Measurements from ENCODE around the gene CDX1. TPM values are rescaled to one million over a fixed set of nuclear protein-coding genes. Genes with fewer than 3 reads are reported as not detected.

The CDX1 gene
- total RNA-seq, 1 experiment from 2014 or later, result not detected

GRCh38 chr5:150131978-150132694 lies 34.4 kb upstream of the CDX1 start:
- no peak for DNase-seq (ENCODE audit: low spot score)

GRCh38 chr5:150132740-150133139 lies 33.8 kb upstream of the CDX1 start:
- no peak for DNase-seq (ENCODE audit: low spot score)

DNA sequence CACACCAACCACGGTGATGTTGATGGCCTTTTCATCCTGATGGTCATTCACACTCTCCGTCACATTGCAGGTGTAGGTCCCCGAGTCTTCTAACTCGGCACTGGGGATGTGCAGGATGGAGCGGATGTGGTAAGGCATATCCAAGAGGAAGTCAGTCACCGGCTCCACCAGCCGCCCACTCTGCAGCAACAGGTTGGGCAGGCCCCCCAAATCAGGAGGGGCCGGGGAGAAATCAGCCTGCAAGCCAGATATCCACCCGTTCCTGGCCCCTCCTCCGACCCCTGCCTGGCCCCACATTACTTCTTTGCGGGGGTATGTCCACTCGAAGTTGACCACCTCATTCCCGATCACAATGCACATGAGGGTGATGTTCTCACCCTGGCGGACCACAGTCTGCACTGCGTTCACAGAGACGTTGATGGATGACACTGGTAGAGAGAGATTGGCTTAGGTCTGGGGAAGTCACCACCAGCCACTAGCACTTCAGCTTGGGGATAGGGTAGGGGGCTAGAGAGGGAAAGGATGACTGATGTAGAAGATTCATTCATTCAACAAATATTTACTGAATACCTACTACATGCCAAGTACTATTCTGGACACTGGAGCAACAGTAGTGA lies 32.9 kb upstream of the CDX1 start:
- no peak for DNase-seq (ENCODE audit: low spot score)

DNA sequence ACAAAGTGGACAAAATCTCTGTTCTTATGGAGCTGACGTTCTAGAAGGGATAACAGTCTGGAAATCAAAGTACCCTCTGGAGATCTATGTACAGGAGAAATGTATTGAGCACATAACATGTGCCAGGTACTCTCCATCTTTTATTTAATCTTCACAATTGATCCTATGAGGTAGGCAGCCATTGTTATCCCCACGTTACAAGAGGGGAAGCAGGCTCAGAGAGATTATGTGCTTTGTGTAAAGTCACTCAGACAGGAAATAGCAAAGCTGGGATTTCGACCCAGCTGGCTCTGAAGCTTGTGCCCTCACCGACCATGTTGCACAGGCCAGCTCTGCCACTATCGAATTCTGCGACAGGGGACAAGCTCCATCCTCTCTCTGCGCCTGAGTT lies 32.4 kb upstream of the CDX1 start:
- no peak for DNase-seq (ENCODE audit: low spot score)

DNA sequence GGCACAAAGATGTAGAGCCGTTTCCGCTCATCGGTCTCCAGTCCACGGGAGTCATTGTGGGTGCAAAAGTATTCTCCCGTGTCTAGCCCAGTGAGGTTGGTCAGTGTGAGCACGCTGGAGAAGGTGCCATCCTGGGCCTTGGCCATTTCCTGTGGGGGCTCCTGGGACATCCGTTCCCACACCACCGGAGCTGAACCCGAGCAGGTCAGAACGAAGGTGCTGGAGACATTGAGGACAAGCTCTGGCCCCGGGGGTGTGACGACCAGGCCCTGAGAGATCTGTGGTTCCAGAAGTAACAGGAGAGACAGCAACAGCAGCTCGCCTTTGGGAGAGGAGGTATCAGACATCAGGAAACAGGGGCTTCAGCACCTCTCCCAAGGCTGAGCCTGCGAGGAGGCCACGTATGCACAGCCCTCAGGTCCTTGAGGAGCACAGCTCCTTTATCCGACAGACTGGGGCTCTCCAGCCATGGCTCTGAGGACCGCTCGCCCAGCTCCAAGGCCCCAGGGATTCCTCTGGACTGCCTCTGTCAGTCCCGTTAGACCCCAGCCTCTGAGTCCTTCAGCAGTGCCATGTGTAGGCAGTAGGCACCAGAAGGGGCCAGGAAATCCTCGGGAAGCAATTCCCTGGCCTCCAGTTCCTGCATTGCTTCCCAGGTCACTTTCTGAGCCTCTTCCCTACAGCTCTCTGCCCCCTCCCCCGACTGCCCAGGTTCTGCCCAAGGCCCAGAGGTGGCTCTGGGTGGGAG lies 30.8 kb upstream of the CDX1 start:
- no peak for DNase-seq (ENCODE audit: low spot score)

GRCh38 chr5:150136305-150137167 lies 30.0 kb upstream of the CDX1 start:
- no peak for DNase-seq (ENCODE audit: low spot score)

DNA sequence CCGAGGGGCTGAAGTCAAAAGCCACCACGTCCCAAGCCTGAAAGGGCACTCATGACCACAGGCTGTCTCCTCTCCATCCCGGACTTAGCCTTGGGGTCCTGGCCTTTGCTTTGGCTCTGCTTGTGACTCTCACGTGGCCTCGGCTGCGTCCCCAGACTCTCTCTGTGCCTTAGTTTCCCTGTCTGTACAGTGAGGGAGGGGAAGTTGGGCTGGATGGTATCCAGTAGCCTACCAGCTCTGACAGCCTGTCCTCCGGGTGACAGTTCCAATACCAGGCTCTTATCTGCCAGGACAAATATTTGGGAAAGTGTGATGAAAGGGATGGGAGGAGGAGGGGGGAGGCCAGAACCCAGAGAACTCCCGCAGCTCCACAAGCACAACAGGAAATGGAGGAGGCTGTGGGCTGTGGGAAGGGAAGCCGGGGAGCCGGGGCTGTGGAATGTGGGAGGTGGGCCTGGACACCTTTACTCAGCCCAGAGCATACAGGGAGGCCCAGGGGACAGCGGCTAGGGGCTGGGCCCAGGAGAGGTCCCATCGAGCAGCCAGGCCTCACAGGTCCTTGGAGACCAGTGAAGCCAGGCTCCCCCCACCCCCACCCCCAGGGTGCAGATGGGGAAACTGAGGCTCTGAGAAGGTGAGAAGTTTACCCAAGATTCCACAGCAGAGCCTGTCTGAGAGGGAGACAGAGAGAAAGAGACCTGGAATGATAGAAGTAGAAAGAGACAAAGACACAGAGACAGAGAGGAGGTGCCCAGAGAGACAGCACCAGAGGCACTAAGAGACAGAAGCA lies 29.2 kb upstream of the CDX1 start:
- DNase-seq (ENCODE audit: low spot score), result peak; percentile 54

- DNase-seq (ENCODE audit: low spot score), result no peak
These were observed 28.6 kb upstream of the CDX1 start for GRCh38 chr5:150137997-150138396.

DNA sequence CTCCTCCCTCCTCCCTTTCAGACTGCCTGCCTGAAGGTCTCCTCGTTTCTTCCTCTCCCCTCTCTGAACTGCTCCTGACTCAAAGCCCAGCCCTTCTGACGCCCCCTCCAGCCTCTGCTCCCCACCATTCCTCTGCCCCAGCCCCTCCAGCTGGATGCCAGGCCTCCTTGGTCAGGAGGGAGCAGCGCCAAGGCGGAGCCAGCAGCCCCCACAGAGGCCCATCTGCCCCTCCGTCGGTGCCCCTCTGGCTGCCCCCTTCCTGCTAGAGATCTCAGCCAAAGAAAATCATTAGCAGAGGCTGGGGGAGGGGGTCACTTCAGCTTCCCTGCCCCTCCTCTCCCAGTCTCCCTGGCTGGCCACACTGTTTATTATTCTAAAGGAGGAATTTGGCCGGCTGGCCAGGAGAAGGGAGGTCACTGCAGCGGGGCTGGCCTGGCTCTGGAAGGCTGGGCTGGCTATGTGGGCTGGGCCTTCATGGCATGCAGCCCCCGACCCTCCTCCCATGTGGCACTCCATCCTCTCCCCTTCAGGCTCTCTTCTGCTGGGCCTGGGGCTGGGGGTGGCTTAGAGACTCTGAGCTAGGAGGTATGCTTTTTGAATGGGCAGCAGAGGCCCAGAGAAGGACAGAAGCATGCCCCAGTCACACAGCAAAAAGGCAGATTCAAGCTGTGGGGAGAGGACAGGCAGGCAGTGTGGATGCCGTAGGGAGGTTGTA lies 27.9 kb upstream of the CDX1 start:
- DNase-seq (ENCODE audit: low spot score), result peak; percentile 89

GRCh38 chr5:150139334-150139733 lies 27.2 kb upstream of the CDX1 start:
- peak; percentile 56 for DNase-seq (ENCODE audit: low spot score)

DNA sequence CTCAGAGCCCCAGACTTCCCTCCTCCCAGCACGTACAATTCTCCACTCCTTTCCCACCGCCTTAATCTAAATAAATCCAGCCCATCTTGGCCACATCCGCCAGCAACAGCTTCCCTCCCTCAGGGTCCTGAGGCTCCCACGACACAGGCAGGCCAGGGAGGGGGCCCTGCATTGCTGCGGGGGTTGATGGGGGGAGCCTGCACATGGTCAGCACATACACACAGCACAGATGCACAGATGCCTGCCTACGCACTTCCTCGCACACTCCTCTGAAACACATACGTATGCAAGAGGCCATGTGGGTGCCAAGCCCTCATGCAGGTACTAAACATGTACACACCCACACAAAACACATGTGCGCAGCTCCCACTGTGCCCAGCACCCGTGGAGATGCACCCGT lies 25.7 kb upstream of the CDX1 start:
- DNase-seq (ENCODE audit: low spot score), result peak; percentile 92

- no peak for DNase-seq (ENCODE audit: low spot score)
These were observed 24.9 kb upstream of the CDX1 start for GRCh38 chr5:150141544-150142184.

- no peak for DNase-seq (ENCODE audit: low spot score)
These were observed 24.2 kb upstream of the CDX1 start for GRCh38 chr5:150142185-150142958.

DNA sequence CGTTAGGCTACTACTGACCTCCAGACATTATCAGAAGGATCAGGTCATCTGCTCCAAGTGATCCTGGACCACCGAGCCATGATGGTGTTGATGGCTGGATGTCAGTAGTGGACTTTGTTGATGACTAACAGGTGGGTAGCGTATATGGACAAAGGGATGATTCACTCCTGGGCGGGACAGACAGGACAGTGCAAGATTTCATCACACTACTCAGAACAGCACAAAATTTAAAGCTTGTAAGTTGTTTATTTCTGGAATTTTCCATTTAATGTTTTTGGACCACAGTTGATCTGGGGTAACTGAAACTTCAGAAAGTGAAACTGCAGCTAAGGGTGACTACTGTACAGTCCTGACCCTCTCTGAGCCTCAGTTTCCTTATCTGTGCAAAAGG lies 23.6 kb upstream of the CDX1 start:
- peak; percentile 71 for DNase-seq (ENCODE audit: low spot score)

- peak; percentile 81 for DNase-seq (ENCODE audit: low spot score)
These were observed 23.0 kb upstream of the CDX1 start for GRCh38 chr5:150143350-150144245.

DNA sequence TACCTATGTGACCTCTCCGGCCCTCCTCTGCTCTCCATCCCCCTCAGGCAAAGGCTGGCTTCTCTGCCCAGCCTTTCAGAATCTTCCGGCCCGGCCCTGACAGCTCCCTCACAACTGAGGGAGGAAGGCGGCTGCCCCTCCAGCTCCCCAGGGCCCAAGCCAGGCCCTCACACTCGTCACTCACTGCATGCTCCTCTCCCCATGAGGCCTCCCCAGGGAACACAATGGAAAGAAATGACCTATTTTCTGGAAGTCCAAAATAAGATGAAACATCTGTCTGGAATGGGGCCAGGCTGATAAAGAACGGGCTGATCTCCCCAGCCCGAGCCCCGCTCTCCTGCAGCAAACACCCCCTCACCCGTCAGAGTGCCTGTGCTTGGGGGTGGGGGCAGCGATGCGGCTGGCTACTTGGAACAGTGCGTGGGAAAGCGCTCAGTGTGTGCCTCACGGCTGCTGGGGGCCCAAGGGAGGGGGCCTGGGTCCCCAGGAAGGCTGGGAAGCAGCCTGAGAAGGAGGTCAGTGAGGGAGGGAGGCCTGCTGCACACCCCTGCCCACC lies 22.3 kb upstream of the CDX1 start:
- DNase-seq (ENCODE audit: low spot score), result no peak

DNA sequence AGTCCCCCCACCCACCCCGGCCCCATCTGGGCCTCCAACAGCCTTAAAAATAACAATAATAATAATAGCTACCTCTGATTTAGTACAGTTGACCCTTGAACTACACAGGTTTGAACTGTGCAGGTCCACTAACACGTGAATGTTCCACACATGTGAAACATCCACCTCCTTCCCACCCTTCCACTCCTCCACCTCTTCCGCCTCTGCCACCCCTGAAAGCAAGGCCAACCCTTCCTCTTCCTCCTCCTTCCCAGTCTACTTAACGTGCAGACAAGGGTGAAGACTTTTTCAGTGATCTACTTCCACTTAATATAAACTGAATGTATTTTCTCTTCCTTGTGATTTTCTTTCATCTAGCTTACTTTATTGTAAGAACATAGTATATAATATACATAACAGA lies 21.7 kb upstream of the CDX1 start:
- DNase-seq (ENCODE audit: low spot score), result no peak

- no peak for DNase-seq (ENCODE audit: low spot score)
These were observed 20.3 kb upstream of the CDX1 start for GRCh38 chr5:150146235-150146634.

Data from H4 (cell line).